ENCODE data around the gene SUMO1. TPM values are rescaled to one million over a fixed set of nuclear protein-coding genes. Genes with fewer than 3 reads are reported as not detected.
A peak's percentile ranks its signal among the peaks of the same experiment; 100 is the strongest.

Gene SUMO1
- total RNA-seq, 1 donor from 2014 or later, result 97.2 TPM

- DNase-seq (ENCODE audit: low read depth), result no peak
These were observed 36.9 kb downstream of the SUMO1 start for GRCh38 chr2:202201220-202202160.

GRCh38 chr2:202196727-202197126 lies 41.7 kb downstream of the SUMO1 start:
- no peak for DNase-seq (ENCODE audit: low read depth)

- DNase-seq (ENCODE audit: low read depth), result no peak
These were observed 44.0 kb downstream of the SUMO1 start for GRCh38 chr2:202194418-202194817.

- DNase-seq (ENCODE audit: low read depth), result no peak
These were observed 44.5 kb downstream of the SUMO1 start for GRCh38 chr2:202193881-202194353.

- DNase-seq (ENCODE audit: low read depth), result no peak
These were observed 45.1 kb downstream of the SUMO1 start for GRCh38 chr2:202193305-202193704.

GRCh38 chr2:202187570-202187969 lies 50.8 kb downstream of the SUMO1 start:
- no peak for DNase-seq (ENCODE audit: low read depth)

- peak; percentile 38 for DNase-seq (ENCODE audit: low read depth)
These were observed 51.7 kb downstream of the SUMO1 start for GRCh38 chr2:202186641-202187202.

- no peak for DNase-seq (ENCODE audit: low read depth)
These were observed 53.2 kb downstream of the SUMO1 start for GRCh38 chr2:202185156-202185555.

GRCh38 chr2:202184557-202184956 lies 53.8 kb downstream of the SUMO1 start:
- DNase-seq (ENCODE audit: low read depth), result no peak

GRCh38 chr2:202178346-202178958 lies 59.9 kb downstream of the SUMO1 start:
- peak; percentile 79 for DNase-seq (ENCODE audit: low read depth)

GRCh38 chr2:202172439-202173211 lies 65.8 kb downstream of the SUMO1 start:
- no peak for DNase-seq (ENCODE audit: low read depth)

GRCh38 chr2:202171241-202171825 lies 67.1 kb downstream of the SUMO1 start:
- DNase-seq (ENCODE audit: low read depth), result no peak

- DNase-seq (ENCODE audit: low read depth), result no peak
These were observed 68.5 kb downstream of the SUMO1 start for GRCh38 chr2:202169832-202170424.

GRCh38 chr2:202169131-202169530 lies 69.3 kb downstream of the SUMO1 start:
- no peak for DNase-seq (ENCODE audit: low read depth)

GRCh38 chr2:202165945-202166344 lies 72.5 kb downstream of the SUMO1 start:
- no peak for DNase-seq (ENCODE audit: low read depth)

- no peak for DNase-seq (ENCODE audit: low read depth)
These were observed 73.2 kb downstream of the SUMO1 start for GRCh38 chr2:202165208-202165607.

- no peak for DNase-seq (ENCODE audit: low read depth)
These were observed 74.0 kb downstream of the SUMO1 start for GRCh38 chr2:202164411-202164810.

GRCh38 chr2:202161151-202161835 lies 77.1 kb downstream of the SUMO1 start:
- DNase-seq (ENCODE audit: low read depth), result peak; percentile 77

- peak; percentile 26 for DNase-seq (ENCODE audit: low read depth)
These were observed 79.6 kb downstream of the SUMO1 start for GRCh38 chr2:202158796-202159195.

Measured in myocyte (in vitro differentiated cells).